ENCODE results near the gene TXNRD2. TPM values are rescaled to one million over a fixed set of nuclear protein-coding genes. Genes with fewer than 3 reads are reported as not detected.

Gene TXNRD2
- total RNA-seq, 1 donor from 2014 or later: 5.8 TPM

DNA sequence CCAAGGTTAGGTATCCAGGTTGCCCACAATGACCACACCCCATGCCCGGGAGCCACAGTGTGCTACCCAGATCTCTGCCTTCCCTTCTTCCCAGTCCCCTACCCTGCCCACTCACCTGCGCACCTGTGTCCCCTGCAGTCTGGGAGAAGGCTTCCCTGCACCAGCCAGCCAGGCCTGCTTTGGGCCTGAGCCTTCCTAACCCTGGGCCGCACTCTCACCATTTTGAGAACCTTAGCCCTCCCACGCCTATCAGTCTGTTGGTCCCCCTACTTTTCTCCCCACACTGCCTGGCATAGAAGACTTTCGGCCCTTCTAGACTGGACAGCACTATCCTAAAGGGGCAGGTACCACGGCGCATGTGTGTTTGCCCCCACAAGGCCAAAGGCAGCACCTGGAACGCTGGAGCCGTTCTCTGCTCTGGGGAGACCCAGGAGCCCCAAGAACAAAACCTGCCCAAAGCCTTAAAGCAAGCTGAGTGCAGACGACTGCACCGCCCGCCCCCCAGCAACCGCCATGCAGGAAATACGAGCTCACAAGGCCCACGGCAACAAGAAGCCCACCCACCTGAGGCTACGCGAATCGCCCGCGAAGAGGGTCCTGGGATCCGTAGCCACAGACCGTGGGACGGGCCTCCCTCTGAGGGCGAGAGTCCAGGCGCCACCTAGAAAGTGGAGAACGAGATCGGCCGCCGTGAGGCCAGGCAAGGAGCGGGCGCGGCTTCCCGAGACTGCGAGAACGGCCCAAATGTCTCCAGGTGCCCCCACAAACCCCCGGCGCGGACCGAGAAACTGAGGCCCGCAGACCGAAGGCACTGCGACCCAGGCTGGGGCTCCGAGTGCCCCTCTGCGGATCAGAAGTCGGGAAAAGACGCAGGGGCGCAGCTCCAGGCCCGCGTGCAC, 87.5 kb downstream of the TXNRD2 start:
- peak overlapping the region; percentile 94 for H3K4me3 ChIP-seq (ENCODE audit: low read depth, low read length)
- no peak for DNase-seq (ENCODE audit: low read depth)
- TF ChIP-seq, protein P1, sequence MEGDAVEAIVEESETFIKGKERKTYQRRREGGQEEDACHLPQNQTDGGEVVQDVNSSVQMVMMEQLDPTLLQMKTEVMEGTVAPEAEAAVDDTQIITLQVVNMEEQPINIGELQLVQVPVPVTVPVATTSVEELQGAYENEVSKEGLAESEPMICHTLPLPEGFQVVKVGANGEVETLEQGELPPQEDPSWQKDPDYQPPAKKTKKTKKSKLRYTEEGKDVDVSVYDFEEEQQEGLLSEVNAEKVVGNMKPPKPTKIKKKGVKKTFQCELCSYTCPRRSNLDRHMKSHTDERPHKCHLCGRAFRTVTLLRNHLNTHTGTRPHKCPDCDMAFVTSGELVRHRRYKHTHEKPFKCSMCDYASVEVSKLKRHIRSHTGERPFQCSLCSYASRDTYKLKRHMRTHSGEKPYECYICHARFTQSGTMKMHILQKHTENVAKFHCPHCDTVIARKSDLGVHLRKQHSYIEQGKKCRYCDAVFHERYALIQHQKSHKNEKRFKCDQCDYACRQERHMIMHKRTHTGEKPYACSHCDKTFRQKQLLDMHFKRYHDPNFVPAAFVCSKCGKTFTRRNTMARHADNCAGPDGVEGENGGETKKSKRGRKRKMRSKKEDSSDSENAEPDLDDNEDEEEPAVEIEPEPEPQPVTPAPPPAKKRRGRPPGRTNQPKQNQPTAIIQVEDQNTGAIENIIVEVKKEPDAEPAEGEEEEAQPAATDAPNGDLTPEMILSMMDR (conservative IDR thresholded peaks at IDR 0.05; ENCODE audit: low read depth, low read length): no peak

- H3K4me3 ChIP-seq (ENCODE audit: low read depth, low read length): peak overlapping the region; percentile 94
- no peak for DNase-seq (ENCODE audit: low read depth)
- TF ChIP-seq, protein P1 (conservative IDR thresholded peaks at IDR 0.05; ENCODE audit: low read depth, low read length): no peak
Observed at GRCh38 chr22:19853058-19853878, 88.3 kb downstream of the TXNRD2 start.

GRCh38 chr22:19852177-19852781, 89.3 kb downstream of the TXNRD2 start:
- DNase-seq (ENCODE audit: low read depth): no peak
- TF ChIP-seq, protein P1 (conservative IDR thresholded peaks at IDR 0.05; ENCODE audit: low read depth, low read length): no peak
- H3K4me3 ChIP-seq (ENCODE audit: low read depth, low read length): no peak overlapping the region

DNA sequence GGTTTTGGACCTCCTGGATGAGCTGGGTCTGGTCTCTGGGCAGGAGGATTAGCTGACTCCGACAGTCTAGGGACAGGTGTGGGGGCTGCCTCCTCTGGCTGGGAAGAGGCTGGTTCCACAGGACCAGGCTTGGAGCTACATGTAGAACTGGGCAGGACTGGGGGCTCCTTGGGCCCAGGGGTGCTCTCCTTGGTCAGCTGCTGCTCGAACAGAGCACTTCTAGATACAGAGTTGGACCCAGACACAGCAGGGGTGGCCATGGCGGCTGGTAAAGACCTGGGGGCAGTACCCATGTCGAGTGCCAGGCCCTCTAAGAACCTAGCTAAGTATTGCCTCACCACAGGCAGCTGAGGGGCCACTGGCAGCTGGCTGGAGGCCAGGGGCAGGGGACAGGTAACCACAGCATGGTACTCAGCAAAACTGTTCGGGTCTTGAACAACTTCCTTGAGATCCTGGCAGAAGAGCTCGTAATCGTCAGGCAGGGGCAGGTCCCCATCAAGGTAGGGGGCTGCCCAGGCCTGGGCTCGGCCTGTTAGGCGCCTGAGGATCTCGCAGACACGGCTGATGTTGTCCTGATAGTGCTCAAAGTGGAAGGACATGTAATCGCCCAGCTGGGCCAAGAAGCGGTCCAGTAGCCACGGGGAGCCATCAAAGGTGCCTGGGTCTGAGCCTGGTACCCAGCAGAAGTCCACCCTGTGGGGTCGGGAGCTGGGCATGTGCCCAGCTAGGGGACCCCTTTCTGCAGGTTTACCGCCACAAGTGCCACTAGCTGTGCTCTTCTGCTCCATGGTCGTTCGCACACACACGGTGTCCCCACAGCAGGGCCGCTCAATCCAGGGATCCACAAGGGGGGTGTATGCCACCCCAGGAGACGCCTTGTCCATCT, 90.1 kb downstream of the TXNRD2 start:
- H3K4me3 ChIP-seq (ENCODE audit: low read depth, low read length): no peak overlapping the region
- DNase-seq (ENCODE audit: low read depth): no peak
- TF ChIP-seq, protein P1 (conservative IDR thresholded peaks at IDR 0.05; ENCODE audit: low read depth, low read length): no peak

GRCh38 chr22:19850763-19851109, 90.9 kb downstream of the TXNRD2 start:
- no peak for DNase-seq (ENCODE audit: low read depth)
- TF ChIP-seq, protein P1 (conservative IDR thresholded peaks at IDR 0.05; ENCODE audit: low read depth, low read length): no peak
- H3K4me3 ChIP-seq (ENCODE audit: low read depth, low read length): no peak overlapping the region
